Measurements from ENCODE around the gene PDE7B. TPM values are rescaled to one million over a fixed set of nuclear protein-coding genes. Genes with fewer than 3 reads are reported as not detected.

Gene PDE7B
- total RNA-seq, 1 experiment from 2014 or later: 0.03 TPM

DNA sequence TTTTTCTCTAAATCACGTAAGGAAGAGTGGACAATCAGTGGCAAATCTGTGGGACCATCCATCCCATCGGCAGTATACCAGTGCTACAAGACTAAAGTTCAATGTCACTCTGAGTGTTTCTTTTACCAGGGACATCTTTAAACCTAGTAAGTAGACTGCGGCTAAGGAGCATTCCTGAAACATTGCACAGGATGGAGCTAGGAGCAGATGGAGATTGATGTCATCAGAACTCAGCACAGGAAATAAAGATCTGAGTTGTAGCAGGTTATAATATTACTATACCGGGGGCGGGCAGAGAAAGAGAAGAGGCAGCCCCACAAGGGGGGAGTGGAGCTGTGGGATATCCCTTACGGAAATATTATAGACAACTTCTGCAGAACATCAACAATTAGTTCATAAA is 236.5 kb downstream of the PDE7B start:
- DNase-seq (ENCODE audit: low read depth, low spot score): no peak
- no TSS peak for BruUV-seq (replicated peaks)
- TF ChIP-seq, protein P1, sequence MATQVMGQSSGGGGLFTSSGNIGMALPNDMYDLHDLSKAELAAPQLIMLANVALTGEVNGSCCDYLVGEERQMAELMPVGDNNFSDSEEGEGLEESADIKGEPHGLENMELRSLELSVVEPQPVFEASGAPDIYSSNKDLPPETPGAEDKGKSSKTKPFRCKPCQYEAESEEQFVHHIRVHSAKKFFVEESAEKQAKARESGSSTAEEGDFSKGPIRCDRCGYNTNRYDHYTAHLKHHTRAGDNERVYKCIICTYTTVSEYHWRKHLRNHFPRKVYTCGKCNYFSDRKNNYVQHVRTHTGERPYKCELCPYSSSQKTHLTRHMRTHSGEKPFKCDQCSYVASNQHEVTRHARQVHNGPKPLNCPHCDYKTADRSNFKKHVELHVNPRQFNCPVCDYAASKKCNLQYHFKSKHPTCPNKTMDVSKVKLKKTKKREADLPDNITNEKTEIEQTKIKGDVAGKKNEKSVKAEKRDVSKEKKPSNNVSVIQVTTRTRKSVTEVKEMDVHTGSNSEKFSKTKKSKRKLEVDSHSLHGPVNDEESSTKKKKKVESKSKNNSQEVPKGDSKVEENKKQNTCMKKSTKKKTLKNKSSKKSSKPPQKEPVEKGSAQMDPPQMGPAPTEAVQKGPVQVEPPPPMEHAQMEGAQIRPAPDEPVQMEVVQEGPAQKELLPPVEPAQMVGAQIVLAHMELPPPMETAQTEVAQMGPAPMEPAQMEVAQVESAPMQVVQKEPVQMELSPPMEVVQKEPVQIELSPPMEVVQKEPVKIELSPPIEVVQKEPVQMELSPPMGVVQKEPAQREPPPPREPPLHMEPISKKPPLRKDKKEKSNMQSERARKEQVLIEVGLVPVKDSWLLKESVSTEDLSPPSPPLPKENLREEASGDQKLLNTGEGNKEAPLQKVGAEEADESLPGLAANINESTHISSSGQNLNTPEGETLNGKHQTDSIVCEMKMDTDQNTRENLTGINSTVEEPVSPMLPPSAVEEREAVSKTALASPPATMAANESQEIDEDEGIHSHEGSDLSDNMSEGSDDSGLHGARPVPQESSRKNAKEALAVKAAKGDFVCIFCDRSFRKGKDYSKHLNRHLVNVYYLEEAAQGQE (IDR thresholded peaks at IDR 0.05; ENCODE audit: insufficient read depth in 1 of 2, low read depth in 2 of 2, low read length in 1 of 2): no peak
- TF ChIP-seq SIN3A (IDR thresholded peaks at IDR 0.05; ENCODE audit: borderline replicate concordance, insufficient read depth, low read depth, low read length): no peak
- no peak for TF ChIP-seq TCF7L2 (IDR thresholded peaks at IDR 0.05; ENCODE audit: low read depth, low read length)
- TF ChIP-seq, protein P2, sequence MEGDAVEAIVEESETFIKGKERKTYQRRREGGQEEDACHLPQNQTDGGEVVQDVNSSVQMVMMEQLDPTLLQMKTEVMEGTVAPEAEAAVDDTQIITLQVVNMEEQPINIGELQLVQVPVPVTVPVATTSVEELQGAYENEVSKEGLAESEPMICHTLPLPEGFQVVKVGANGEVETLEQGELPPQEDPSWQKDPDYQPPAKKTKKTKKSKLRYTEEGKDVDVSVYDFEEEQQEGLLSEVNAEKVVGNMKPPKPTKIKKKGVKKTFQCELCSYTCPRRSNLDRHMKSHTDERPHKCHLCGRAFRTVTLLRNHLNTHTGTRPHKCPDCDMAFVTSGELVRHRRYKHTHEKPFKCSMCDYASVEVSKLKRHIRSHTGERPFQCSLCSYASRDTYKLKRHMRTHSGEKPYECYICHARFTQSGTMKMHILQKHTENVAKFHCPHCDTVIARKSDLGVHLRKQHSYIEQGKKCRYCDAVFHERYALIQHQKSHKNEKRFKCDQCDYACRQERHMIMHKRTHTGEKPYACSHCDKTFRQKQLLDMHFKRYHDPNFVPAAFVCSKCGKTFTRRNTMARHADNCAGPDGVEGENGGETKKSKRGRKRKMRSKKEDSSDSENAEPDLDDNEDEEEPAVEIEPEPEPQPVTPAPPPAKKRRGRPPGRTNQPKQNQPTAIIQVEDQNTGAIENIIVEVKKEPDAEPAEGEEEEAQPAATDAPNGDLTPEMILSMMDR (IDR thresholded peaks at IDR 0.05): no peak
- TF ChIP-seq POLR2AphosphoS5 (IDR thresholded peaks at IDR 0.05; ENCODE audit: low read depth, low read length): no peak
- no peaks in the 10 kb centered on the region for H3K36me3 ChIP-seq (ENCODE audit: control insufficient read depth, insufficient read depth, low read length)
- no peak overlapping the region for H3K27ac ChIP-seq (ENCODE audit: low read length)
- no peak overlapping the region for H3K4me3 ChIP-seq (ENCODE audit: low read depth in 2 of 2, low read length in 2 of 2)
- in situ Hi-C loops (cut with HindIII; ENCODE audit: low pct_unique_long_range_greater_than_20kb, low sequenced_read_pairs) (no loop called here), intact Hi-C loops (cut with micrococcal nuclease; ENCODE audit: unreplicated experiment) (no loop called here)
- POLR2A ChIA-PET: no interaction called here
- no peak for ATAC-seq
- CTCF ChIA-PET: no interaction called here
- H3K4me1 ChIP-seq (ENCODE audit: control insufficient read depth, insufficient read depth, low read length): no peaks in the 10 kb centered on the region
- no peaks in the 10 kb centered on the region for H3K27me3 ChIP-seq (ENCODE audit: control insufficient read depth, insufficient read depth, low read length)
- no peaks in the 10 kb centered on the region for H3K9me3 ChIP-seq (ENCODE audit: control insufficient read depth, insufficient read depth, low read depth, low read length)

DNA sequence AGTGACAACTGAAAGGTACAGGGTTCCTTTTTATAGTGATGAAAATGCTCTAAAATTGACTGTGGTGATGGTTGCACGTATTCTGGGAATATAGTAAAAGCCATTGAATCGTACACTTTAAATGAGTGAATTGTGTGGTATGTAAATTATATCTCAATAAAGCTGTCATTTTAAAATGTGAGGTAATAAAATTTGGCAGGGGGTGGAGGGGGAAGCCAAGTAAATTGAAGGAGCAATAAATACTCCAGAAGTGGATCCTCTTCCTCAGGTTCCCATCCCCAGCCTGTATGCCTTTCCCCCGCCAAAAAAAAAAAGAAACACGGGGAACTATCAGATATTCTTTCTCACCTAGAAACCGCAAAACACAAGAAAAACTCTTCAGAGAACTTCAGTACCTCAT is 237.2 kb downstream of the PDE7B start:
- POLR2A ChIA-PET: no interaction called here
- in situ Hi-C loops (cut with HindIII; ENCODE audit: low pct_unique_long_range_greater_than_20kb, low sequenced_read_pairs): no loop called here
- DNase-seq (ENCODE audit: low read depth, low spot score) (no peak), ATAC-seq (no peak)
- BruUV-seq (replicated peaks): no TSS peak
- Histone ChIP-seq H3K4me1 (ENCODE audit: control insufficient read depth, insufficient read depth, low read length) (no peaks in the 10 kb centered on the region), H3K27ac (ENCODE audit: low read length) (no peak overlapping the region), H3K36me3 (ENCODE audit: control insufficient read depth, insufficient read depth, low read length) (no peaks in the 10 kb centered on the region), H3K27me3 (ENCODE audit: control insufficient read depth, insufficient read depth, low read length) (no peaks in the 10 kb centered on the region), H3K4me3 (ENCODE audit: low read depth in 2 of 2, low read length in 2 of 2) (no peak overlapping the region), H3K9me3 (ENCODE audit: control insufficient read depth, insufficient read depth, low read depth, low read length) (no peaks in the 10 kb centered on the region)
- CTCF ChIA-PET: no interaction called here
- intact Hi-C loops (cut with micrococcal nuclease; ENCODE audit: unreplicated experiment): no loop called here
- TF ChIP-seq, protein P1 (IDR thresholded peaks at IDR 0.05; ENCODE audit: insufficient read depth in 1 of 2, low read depth in 2 of 2, low read length in 1 of 2): no peak
- TF ChIP-seq TCF7L2 (IDR thresholded peaks at IDR 0.05; ENCODE audit: low read depth, low read length) (no peak), SIN3A (IDR thresholded peaks at IDR 0.05; ENCODE audit: borderline replicate concordance, insufficient read depth, low read depth, low read length) (no peak), POLR2AphosphoS5 (IDR thresholded peaks at IDR 0.05; ENCODE audit: low read depth, low read length) (no peak)
- TF ChIP-seq, protein P2 (IDR thresholded peaks at IDR 0.05): no peak

Measured in Panc1 (cell line).